Smooth muscle cell (in vitro differentiated cells): ENCODE results near the gene ALDH1B1. TPM values are rescaled to one million over a fixed set of nuclear protein-coding genes. Genes with fewer than 3 reads are reported as not detected.

Experiments
- DNase-seq: peaks from one replicate; lab custom pipeline; 2025; ENCODE audit not compliant: unreplicated experiment; lab: John Stamatoyannopoulos, UW
- H2AFZ ChIP-seq: fragments of 200-600 bp; sonication (generic); 2 replicates; pipeline ENCODE4 v1.6.0; 2016; ENCODE audit warnings: antibody characterized with exemption, low read depth, mild to moderate bottlenecking
- H3F3A ChIP-seq: fragments of 200-600 bp; sonication (generic); 2 replicates; pipeline ENCODE4 v1.6.0; 2017; ENCODE audit warnings: antibody characterized with exemption, low read depth
- H3K27ac ChIP-seq: fragments of 200-600 bp; sonication (generic); 2 replicates; pipeline ENCODE4 v1.5.1; 2016; ENCODE audit warnings: low read depth, mild to moderate bottlenecking
- H3K27me3 ChIP-seq: fragments of 200-600 bp; sonication (generic); 2 replicates; pipeline ENCODE4 v1.6.1; 2016; ENCODE audit warnings: low read depth, mild to moderate bottlenecking
- H3K36me3 ChIP-seq: fragments of 200-600 bp; sonication (generic); 2 replicates; pipeline ENCODE4 v1.5.1; 2016; ENCODE audit warnings: low read depth
- H3K4me1 ChIP-seq: fragments of 200-600 bp; sonication (generic); 2 replicates; pipeline ENCODE4 v1.5.1; 2016; ENCODE audit warnings: low read depth
- H3K4me2 ChIP-seq: fragments of 200-600 bp; sonication (generic); 2 replicates; pipeline ENCODE4 v1.6.0; 2016; ENCODE audit warnings: mild to moderate bottlenecking
- H3K4me3 ChIP-seq: fragments of 200-600 bp; sonication (generic); 2 replicates; pipeline ENCODE4 v1.5.1; 2016; ENCODE audit warnings: mild to moderate bottlenecking
- H3K79me2 ChIP-seq: fragments of 200-600 bp; sonication (generic); 2 replicates; pipeline ENCODE4 v1.6.0; 2016; ENCODE audit warnings: low read depth, mild to moderate bottlenecking
- H3K9ac ChIP-seq: fragments of 200-600 bp; sonication (generic); 2 replicates; pipeline ENCODE4 v1.6.0; 2016; ENCODE audit warnings: low read depth
- H3K9me3 ChIP-seq: fragments of 200-600 bp; sonication (generic); replicated peaks from 2 replicates; pipeline ENCODE4 v1.5.1; 2016; ENCODE audit warnings: low read depth
- H4K20me1 ChIP-seq: fragments of 200-600 bp; sonication (generic); 2 replicates; pipeline ENCODE4 v1.6.0; 2016; ENCODE audit warnings: low read depth
- CTCF ChIP-seq: fragments of 200-600 bp; sonication (generic); IDR thresholded peaks from 2 replicates; pipeline ENCODE4 v1.5.1; 2017; ENCODE audit warnings: borderline replicate concordance, mild to moderate bottlenecking, antibody characterized with exemption; ENCODE audit not compliant: insufficient read depth, poor library complexity, severe bottlenecking
- WGBS: methylation state at CpG from one replicate; pipeline ENCODE4 v1.1.7; 2016; ENCODE audit warnings: low lambda C conversion rate; 5-methylcytosine and 5-hydroxymethylcytosine counted together
- polyA plus RNA-seq: library from polyadenylated mRNA; unstranded; fragments of >200 nt; fragmentation: Nextera tagmentation; extraction: Ambion mirVana; gene quantifications from 2 replicates; pipeline ENCODE4 v1.2.1, GENCODE V29; 2016
- total RNA-seq: library from RNA; depleted of rRNA; stranded (reverse); fragments of >200 nt; gene quantifications from 2 replicates; pipeline ENCODE4 v1.2.3, GENCODE V29; 2014

Gene ALDH1B1
- total and polyA plus RNA-seq, 2 experiments from 2014 or later = 25.3 to 31.9 TPM

- H3K27ac ChIP-seq = no peak overlapping the region
- H3K4me3 ChIP-seq = no peak overlapping the region
- no peak overlapping the region for H3K9ac ChIP-seq
- DNase-seq = no peak
- TF ChIP-seq CTCF = no peak
- no peaks in the 10 kb centered on the region for H3K27me3 ChIP-seq
- no peaks in the 10 kb centered on the region for H4K20me1 ChIP-seq
- no peaks in the 10 kb centered on the region for H3F3A ChIP-seq
- H3K9me3 ChIP-seq = no peaks in the 10 kb centered on the region
- no peaks in the 10 kb centered on the region for H3K79me2 ChIP-seq
- no peak overlapping the region for H3K4me2 ChIP-seq
- H3K4me1 ChIP-seq = no peaks in the 10 kb centered on the region
- 86% methylated on average over 3 of the region's 3 CpGs for WGBS
- no peaks in the 10 kb centered on the region for H3K36me3 ChIP-seq
- H2AFZ ChIP-seq = no peak overlapping the region
These were observed 46.9 kb downstream of the ALDH1B1 start for GRCh38 chr9:38439291-38439915.

- no peak for DNase-seq
- Histone ChIP-seq H3K27ac (no peak overlapping the region), H3K36me3 (no peaks in the 10 kb centered on the region), H3K4me3 (no peak overlapping the region), H3K9me3 (no peaks in the 10 kb centered on the region), H2AFZ (no peak overlapping the region), H3F3A (no peaks in the 10 kb centered on the region), H3K79me2 (no peaks in the 10 kb centered on the region), H4K20me1 (no peaks in the 10 kb centered on the region), H3K4me1 (no peaks in the 10 kb centered on the region), H3K9ac (no peak overlapping the region), H3K4me2 (no peak overlapping the region), H3K27me3 (no peaks in the 10 kb centered on the region)
- 98% methylated on average over 1 of the region's 1 CpG for WGBS
- TF ChIP-seq CTCF = no peak
These were observed 47.4 kb downstream of the ALDH1B1 start for GRCh38 chr9:38439916-38440301.

GRCh38 chr9:38440516-38440915 is 48.0 kb downstream of the ALDH1B1 start:
- 90% methylated on average over 3 of the region's 3 CpGs for WGBS
- H3K27ac ChIP-seq = no peak overlapping the region
- H3K4me3 ChIP-seq = no peak overlapping the region
- no peaks in the 10 kb centered on the region for H3K4me1 ChIP-seq
- DNase-seq = no peak
- H3K36me3 ChIP-seq = no peaks in the 10 kb centered on the region
- H4K20me1 ChIP-seq = no peaks in the 10 kb centered on the region
- no peak overlapping the region for H2AFZ ChIP-seq
- H3F3A ChIP-seq = no peaks in the 10 kb centered on the region
- no peaks in the 10 kb centered on the region for H3K79me2 ChIP-seq
- H3K9me3 ChIP-seq = no peaks in the 10 kb centered on the region
- TF ChIP-seq CTCF = no peak
- no peaks in the 10 kb centered on the region for H3K27me3 ChIP-seq
- no peak overlapping the region for H3K4me2 ChIP-seq
- no peak overlapping the region for H3K9ac ChIP-seq

- Histone ChIP-seq H3K4me3 (no peak overlapping the region), H3K9me3 (no peaks in the 10 kb centered on the region), H3K27ac (no peak overlapping the region), H3K9ac (no peak overlapping the region), H3K79me2 (no peaks in the 10 kb centered on the region), H3K27me3 (peaks cover 5% of the 10 kb centered on the region), H3K36me3 (no peaks in the 10 kb centered on the region), H2AFZ (no peak overlapping the region), H3K4me1 (no peaks in the 10 kb centered on the region), H3K4me2 (no peak overlapping the region), H4K20me1 (no peaks in the 10 kb centered on the region), H3F3A (no peaks in the 10 kb centered on the region)
- no peak for DNase-seq
- no peak for TF ChIP-seq CTCF
- WGBS = 90% methylated on average over 8 of the region's 8 CpGs
These were observed 49.0 kb downstream of the ALDH1B1 start for GRCh38 chr9:38441347-38442085.
